RWPE1 (cell line): ENCODE results near the gene PCTP.
A peak's percentile ranks its signal among the peaks of the same experiment; 100 is the strongest.

ENCODE experiments used
- CTCF ChIA-PET: fragments of 350-600 bp; sonication (Branson Sonifier 250); formaldehyde crosslinking; extraction: SDS; loops from one replicate; lab custom pipeline; 2021; lab: Yijun Ruan, JAX
- POLR2A ChIA-PET: fragments of 400-600 bp; formaldehyde crosslinking; extraction: SDS; loops from one replicate; lab custom pipeline; 2020; ENCODE audit warnings: antibody characterized with exemption; ENCODE audit not compliant: low non-redundant PET; lab: Yijun Ruan, JAX
- DNase-seq: peaks from one replicate; pipeline ENCODE4 v3.0.0; 2012; ENCODE audit warnings: low spot score
- H3K27ac ChIP-seq: fragments of 450-650 bp; 2 replicates; pipeline ENCODE4 v1.5.1; 2017
- TF ChIP-seq, protein P1 (sequence below): fragments of 450-650 bp; conservative IDR thresholded peaks from 2 replicates; pipeline ENCODE4 v1.5.1; 2017; ENCODE audit warnings: low read depth, mild to moderate bottlenecking

PCTP gene

DNA sequence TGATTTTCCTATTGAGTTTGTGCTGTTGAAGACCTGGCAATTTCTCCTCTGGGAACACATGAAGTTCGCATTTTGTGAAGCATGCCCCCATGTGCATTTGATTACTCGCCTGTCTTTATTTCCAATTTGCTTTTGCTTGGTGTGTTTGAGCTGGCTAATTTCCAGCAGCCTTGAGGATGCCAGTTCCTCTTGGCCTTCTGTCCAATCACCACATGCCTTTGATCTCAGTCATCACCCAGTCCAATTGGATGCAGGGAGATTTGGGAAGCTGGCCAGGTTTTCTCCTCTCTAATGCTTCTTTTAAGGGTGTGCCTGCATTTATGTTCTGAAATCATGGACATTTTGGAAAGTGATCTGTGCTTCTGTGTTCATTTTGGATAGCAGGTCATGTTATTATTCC lies 24.4 kb upstream of the PCTP start:
- H3K27ac ChIP-seq = no peak overlapping the region
- CTCF ChIA-PET = interaction anchor here (0.6 kb wide), 1 partner anchor 787 kb away, joined by 3 read pairs; no protein-coding TSS in a partner anchor
- POLR2A ChIA-PET = no interaction called here
- TF ChIP-seq, protein P1, sequence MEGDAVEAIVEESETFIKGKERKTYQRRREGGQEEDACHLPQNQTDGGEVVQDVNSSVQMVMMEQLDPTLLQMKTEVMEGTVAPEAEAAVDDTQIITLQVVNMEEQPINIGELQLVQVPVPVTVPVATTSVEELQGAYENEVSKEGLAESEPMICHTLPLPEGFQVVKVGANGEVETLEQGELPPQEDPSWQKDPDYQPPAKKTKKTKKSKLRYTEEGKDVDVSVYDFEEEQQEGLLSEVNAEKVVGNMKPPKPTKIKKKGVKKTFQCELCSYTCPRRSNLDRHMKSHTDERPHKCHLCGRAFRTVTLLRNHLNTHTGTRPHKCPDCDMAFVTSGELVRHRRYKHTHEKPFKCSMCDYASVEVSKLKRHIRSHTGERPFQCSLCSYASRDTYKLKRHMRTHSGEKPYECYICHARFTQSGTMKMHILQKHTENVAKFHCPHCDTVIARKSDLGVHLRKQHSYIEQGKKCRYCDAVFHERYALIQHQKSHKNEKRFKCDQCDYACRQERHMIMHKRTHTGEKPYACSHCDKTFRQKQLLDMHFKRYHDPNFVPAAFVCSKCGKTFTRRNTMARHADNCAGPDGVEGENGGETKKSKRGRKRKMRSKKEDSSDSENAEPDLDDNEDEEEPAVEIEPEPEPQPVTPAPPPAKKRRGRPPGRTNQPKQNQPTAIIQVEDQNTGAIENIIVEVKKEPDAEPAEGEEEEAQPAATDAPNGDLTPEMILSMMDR = no peak
- DNase-seq = peak; percentile 78

DNA sequence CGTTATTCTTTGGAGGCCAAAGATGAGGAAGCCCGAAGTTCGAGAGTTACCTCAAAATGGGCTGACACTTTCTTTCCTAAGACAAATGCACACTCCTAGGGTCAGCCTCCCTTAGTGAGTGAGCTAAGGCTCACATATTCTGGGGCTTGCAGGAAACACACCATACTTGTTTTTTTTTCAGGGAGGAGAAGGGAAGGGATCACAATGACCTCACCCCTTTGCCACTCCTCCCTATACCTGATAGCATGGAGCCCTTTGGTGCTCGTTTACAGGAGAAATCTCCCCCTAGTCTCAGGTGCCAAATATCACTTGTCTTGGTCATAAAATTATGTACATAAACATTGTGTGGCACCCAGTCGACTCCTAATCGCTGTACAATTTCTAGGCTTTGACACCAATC lies 23.6 kb upstream of the PCTP start:
- no peak for DNase-seq
- POLR2A ChIA-PET = no interaction called here
- TF ChIP-seq, protein P1 = no peak

DNA sequence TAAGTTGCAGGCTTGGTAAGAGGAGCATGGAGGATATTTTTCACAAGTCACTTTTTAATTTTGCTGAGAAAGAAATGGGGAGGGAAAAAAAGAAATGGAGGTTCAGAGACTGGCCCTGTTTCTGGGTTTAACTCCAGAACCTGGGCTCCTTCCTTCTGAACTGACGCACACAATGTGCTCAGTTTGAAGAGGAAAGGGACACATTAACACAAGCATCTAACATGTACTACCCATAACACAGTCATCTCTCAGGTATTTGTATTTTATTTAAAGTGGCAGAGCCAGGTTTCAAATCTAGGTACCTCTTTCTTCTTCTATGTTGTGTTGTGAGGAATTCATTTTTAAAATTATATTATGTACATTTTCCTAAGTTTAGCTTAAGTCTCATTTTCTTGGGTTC lies 22.9 kb upstream of the PCTP start:
- H3K27ac ChIP-seq = no peak overlapping the region
- ChIA-PET CTCF (interaction anchor here (0.6 kb wide), 1 partner anchor 12 kb away, joined by 3 read pairs; no protein-coding TSS in a partner anchor), POLR2A (no interaction called here)
- no peak for DNase-seq
- TF ChIP-seq, protein P1 = no peak

More for the DNA sequence above, 23.6 kb upstream of the PCTP start:
- no peak overlapping the region for H3K27ac ChIP-seq
- CTCF ChIA-PET = no interaction called here

DNA sequence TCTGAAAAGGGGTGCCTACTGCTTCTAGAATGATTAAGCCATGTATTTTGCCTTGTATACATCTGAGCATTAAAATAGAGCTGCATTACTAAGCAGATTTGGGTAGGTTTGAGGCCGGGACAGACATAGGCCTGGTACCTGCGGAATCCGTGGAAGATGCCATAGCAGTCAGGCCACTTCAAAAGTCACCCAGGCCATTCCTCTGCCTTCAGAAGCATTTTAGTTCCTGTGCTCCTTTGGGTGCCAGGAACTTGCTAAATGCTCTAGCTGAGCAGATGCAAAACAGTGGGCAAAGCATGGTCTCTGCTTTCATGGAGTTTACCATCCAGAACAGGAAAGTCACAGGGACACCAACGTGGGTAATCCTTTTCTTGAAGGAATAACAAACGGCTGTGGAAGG lies 22.5 kb upstream of the PCTP start:
- H3K27ac ChIP-seq = no peak overlapping the region
- DNase-seq = no peak
- TF ChIP-seq, protein P1 = no peak
- ChIA-PET CTCF (interaction anchor here (0.6 kb wide), 1 partner anchor 11 kb away, joined by 3 read pairs; no protein-coding TSS in a partner anchor), POLR2A (no interaction called here)

DNA sequence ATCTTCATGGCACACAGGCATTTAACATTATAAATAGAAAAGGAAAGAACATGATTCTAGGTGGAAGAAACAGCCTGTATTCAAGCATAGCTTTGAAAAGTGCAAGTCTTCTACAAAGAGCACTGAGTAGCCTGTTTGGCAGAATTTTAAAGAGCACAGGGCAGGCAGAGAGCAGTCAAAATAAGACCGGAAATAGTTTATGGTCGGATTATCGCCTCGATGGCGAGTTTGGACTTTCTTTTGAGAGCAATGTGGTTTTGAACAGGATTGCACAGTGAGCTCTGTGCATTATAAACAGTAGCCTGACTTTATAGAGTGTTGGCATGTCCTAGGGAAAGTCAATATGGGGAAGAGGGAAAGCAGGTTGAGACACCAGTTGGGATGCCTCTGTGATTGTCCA lies 22.0 kb upstream of the PCTP start:
- TF ChIP-seq, protein P1 = no peak
- no peak for DNase-seq
- POLR2A ChIA-PET = no interaction called here
- CTCF ChIA-PET = no interaction called here
- no peak overlapping the region for H3K27ac ChIP-seq

DNA sequence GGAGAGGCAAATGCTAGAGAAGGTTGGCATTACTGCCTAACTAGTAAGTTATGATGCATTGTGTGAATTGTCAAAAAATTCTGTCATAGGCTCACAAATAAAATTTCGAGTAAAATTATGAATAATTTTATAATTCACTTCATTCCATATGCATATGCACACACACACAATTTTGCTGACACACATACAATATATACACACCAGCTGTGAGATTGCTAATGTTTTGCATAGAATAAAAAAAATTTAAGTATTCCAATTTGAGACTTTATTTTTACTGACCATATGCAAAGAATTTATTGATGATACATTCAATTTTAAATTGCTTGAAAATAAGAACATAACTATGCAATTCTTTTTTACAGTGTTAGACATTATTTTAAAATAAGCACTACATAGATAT lies 21.4 kb upstream of the PCTP start:
- ChIA-PET POLR2A (no interaction called here), CTCF (no interaction called here)
- no peak overlapping the region for H3K27ac ChIP-seq
- DNase-seq = no peak
- TF ChIP-seq, protein P1 = no peak
